HG03442 (cell line): ENCODE results near the gene BEND6.
"Not testable (repeated sequence)": the region's sequence is repeated elsewhere in the genome, so short reads cannot be mapped to it uniquely, and the experiment has no call there.

ENCODE experiments used
- ATAC-seq: cut with Tn5 transposase; IDR thresholded peaks from one replicate; pipeline ENCODE4 v1.9.1; 2021; ENCODE audit warnings: mild to moderate bottlenecking, moderate library complexity; ENCODE audit not compliant: unreplicated experiment

Gene BEND6

GRCh38 chr6:56977192-56977591 lies 22.3 kb downstream of the BEND6 start:
- ATAC-seq, result no peak

- no peak for ATAC-seq
Measured at GRCh38 chr6:56978530-56978929, 23.6 kb downstream of the BEND6 start.

- ATAC-seq, result no peak
Measured at GRCh38 chr6:56984361-56984760, 29.5 kb downstream of the BEND6 start.

GRCh38 chr6:56984884-56985283 lies 30.0 kb downstream of the BEND6 start:
- ATAC-seq, result no peak

- ATAC-seq, result no peak
Measured at GRCh38 chr6:56986611-56987010, 31.7 kb downstream of the BEND6 start.

GRCh38 chr6:56988145-56988544 lies 33.2 kb downstream of the BEND6 start:
- ATAC-seq, result no peak

- no peak for ATAC-seq
Measured at GRCh38 chr6:56992036-56992435, 37.1 kb downstream of the BEND6 start.

GRCh38 chr6:56992703-56993102 lies 37.8 kb downstream of the BEND6 start:
- ATAC-seq, result no peak

GRCh38 chr6:56995347-56995902 lies 40.5 kb downstream of the BEND6 start:
- ATAC-seq, result no peak

- no peak for ATAC-seq
Measured at GRCh38 chr6:56996401-56996800, 41.5 kb downstream of the BEND6 start.

- no peak for ATAC-seq
Measured at GRCh38 chr6:56999049-56999448, 44.1 kb downstream of the BEND6 start.

- ATAC-seq, result not testable (repeated sequence)
Measured at GRCh38 chr6:56999748-57000147, 44.8 kb downstream of the BEND6 start.

- no peak for ATAC-seq
Measured at GRCh38 chr6:57002197-57002596, 47.3 kb downstream of the BEND6 start.

GRCh38 chr6:57004292-57004691 lies 49.4 kb downstream of the BEND6 start:
- ATAC-seq, result no peak

GRCh38 chr6:57006101-57006500 lies 51.2 kb downstream of the BEND6 start:
- ATAC-seq, result no peak

- not testable (repeated sequence) for ATAC-seq
Measured at GRCh38 chr6:57008069-57008468, 53.2 kb downstream of the BEND6 start.

- no peak for ATAC-seq
Measured at GRCh38 chr6:57013521-57013926, 58.6 kb downstream of the BEND6 start.

- ATAC-seq, result no peak
Measured at GRCh38 chr6:57017069-57017468, 62.2 kb downstream of the BEND6 start.

- no peak for ATAC-seq
Measured at GRCh38 chr6:57017841-57018240, 62.9 kb downstream of the BEND6 start.

GRCh38 chr6:57019434-57019833 lies 64.5 kb downstream of the BEND6 start:
- ATAC-seq, result no peak

- ATAC-seq, result peak; percentile 64
Measured at GRCh38 chr6:57021086-57021720, 66.3 kb downstream of the BEND6 start.

GRCh38 chr6:57024321-57024720 lies 69.4 kb downstream of the BEND6 start:
- ATAC-seq, result no peak

- ATAC-seq, result no peak
Measured at GRCh38 chr6:57024775-57025174, 69.9 kb downstream of the BEND6 start.
